ENCODE results near the gene MAD2L2. TPM values are rescaled to one million over a fixed set of nuclear protein-coding genes. Genes with fewer than 3 reads are reported as not detected.

The MAD2L2 gene
- total and polyA plus RNA-seq, 9 of the 15 experiments (the other 6 are each of a cell fraction or from before 2014, with no cell fraction given), result 12.4 to 286 (median 143) TPM

GRCh38 chr1:11703357-11704193 is 22.6 kb upstream of the MAD2L2 start:
- peaks cover 2 to 16% of the 10 kb centered on the region in 2 experiments; a peak in 3 of 5 replicates for H3K27me3 ChIP-seq (ENCODE audit: control insufficient read depth in 2 of 2, insufficient read depth in 2 of 2, low read length in 2 of 2)
- H2AFZ ChIP-seq (ENCODE audit: low read depth, low read length), result peak overlapping the region; percentile 29
- BruUV-seq (replicated peaks), result no TSS peak
- no peak overlapping the region for H3K27ac ChIP-seq (ENCODE audit: extremely low read depth, low read depth, low read length)
- H3K4me3 ChIP-seq, result no peak overlapping the region
- ATAC-seq, result no peak
- WGBS (ENCODE audit: insufficient coverage, low coverage, missing lambda C conversion rate), result 22% methylated on average over 8 of the region's 8 CpGs
- no peaks in the 10 kb centered on the region for H3K79me2 ChIP-seq (ENCODE audit: control insufficient read depth, insufficient read depth, low read length)
- H3K36me3 ChIP-seq (ENCODE audit: control insufficient read depth, insufficient read depth, low read length), result no peaks in the 10 kb centered on the region
- in situ Hi-C loops (cut with MboI), result no loop called here
- H3K4me2 ChIP-seq (ENCODE audit: insufficient read depth, low read length), result no peak overlapping the region
- ChIA-PET POLR2A (interaction anchor here (0.6 to 1.6 kb wide), 3 partner anchors 9 to 21 kb away, joined by 3 to 6 read pairs (median 3); no protein-coding TSS in a partner anchor), CTCF (ENCODE audit: low intra/inter-chr PET ratio) (no interaction called here)
- H3K9me3 ChIP-seq (replicated peaks; ENCODE audit: control insufficient read depth, insufficient read depth, low read depth, low read length), result no peaks in the 10 kb centered on the region
- no peak for DNase-seq (ENCODE audit: extremely low read depth in 1 of 4, low spot score in 3 of 4)
- FAIRE-seq, result no peak
- H4K20me1 ChIP-seq (replicated peaks; ENCODE audit: control insufficient read depth, insufficient read depth, low read length), result no peaks in the 10 kb centered on the region
- intact Hi-C loops (cut with micrococcal nuclease), result no loop called here
- no peaks in the 10 kb centered on the region for H3K9me1 ChIP-seq (ENCODE audit: control insufficient read depth, insufficient read depth, low read length)
- H3K9ac ChIP-seq (ENCODE audit: insufficient read depth in 1 of 2, low read depth in 2 of 2, low read length in 2 of 2), result peak overlapping the region in 1 of 2 experiments; percentile 80; a peak in 2 of 4 replicates
- peaks cover 29 to 58% of the 10 kb centered on the region in 2 experiments for H3K4me1 ChIP-seq (replicated peaks in 1 of 2; ENCODE audit: control insufficient read depth in 2 of 2, insufficient read depth in 2 of 2, low read length in 2 of 2)
- TF ChIP-seq RBM25 (IDR thresholded peaks at IDR 0.05; ENCODE audit: low read depth, low read length, severe bottlenecking) (peak; percentile 61), SPI1 (IDR thresholded peaks at IDR 0.05; ENCODE audit: borderline replicate concordance, low read depth, low read length) (0 out of 2 replicates have a peak, but pooled peaks have one; percentile 24), ZNF707 (CRISPR knock-in tag; conservative IDR thresholded peaks at IDR 0.05) (no peak), ZBTB40 (IDR thresholded peaks at IDR 0.05) (no peak), ZBTB40 (CRISPR knock-in tag; IDR thresholded peaks at IDR 0.05) (no peak), TOE1 (IDR thresholded peaks at IDR 0.05; ENCODE audit: borderline replicate concordance) (no peak), TOE1 (CRISPR knock-in tag; IDR thresholded peaks at IDR 0.05; ENCODE audit: borderline replicate concordance, low read depth) (no peak), USF1 (CRISPR knock-in tag; IDR thresholded peaks at IDR 0.05) (0 out of 2 replicates have a peak, but pooled peaks have one; percentile 15), NONO (IDR thresholded peaks at IDR 0.05; ENCODE audit: low read depth in 2 of 2, low read length in 1 of 2) (no peak), FOXA3 (CRISPR knock-in tag; conservative IDR thresholded peaks at IDR 0.05 in 1 of 2, IDR thresholded peaks at IDR 0.05 in 1 of 2) (peak in 1 of 2 experiments; percentile 49; a peak in 1 of 4 replicates), ZNF121 (CRISPR knock-in tag; conservative IDR thresholded peaks at IDR 0.05) (no peak)
